H9 (cell line): ENCODE data around the gene ATAD2B. TPM values are rescaled to one million over a fixed set of nuclear protein-coding genes. Genes with fewer than 3 reads are reported as not detected.

Experiments used
- DNase-seq: peaks from one replicate; pipeline ENCODE4 v3.0.0-alpha.2; 2017
- H2AFZ ChIP-seq: one replicate; pipeline ENCODE4 v1.6.1; 2013; ENCODE audit warnings: mild to moderate bottlenecking, low read length, control low read depth, moderate library complexity
- H2AK5ac ChIP-seq: 2 replicates; pipeline ENCODE4 v1.6.1; 2013; ENCODE audit warnings: low read length, control low read depth, mixed read lengths; ENCODE audit not compliant: insufficient read length
- H2BK120ac ChIP-seq: one replicate; pipeline ENCODE4 v1.6.1; 2013; ENCODE audit warnings: low read depth, mild to moderate bottlenecking, low read length, control low read depth, inconsistent platforms; ENCODE audit not compliant: poor library complexity, severe bottlenecking
- H2BK12ac ChIP-seq: 2 replicates; pipeline ENCODE4 v1.6.1; 2013; ENCODE audit warnings: low read length, control low read depth, mixed read lengths, low read depth; ENCODE audit not compliant: insufficient read length
- H2BK15ac ChIP-seq: 2 replicates; pipeline ENCODE4 v1.6.1; 2013; ENCODE audit warnings: low read depth, low read length, control low read depth
- H2BK20ac ChIP-seq: one replicate; pipeline ENCODE4 v1.6.1; 2013; ENCODE audit warnings: low read depth, mild to moderate bottlenecking, low read length, control low read depth, inconsistent platforms; ENCODE audit not compliant: poor library complexity, severe bottlenecking
- H2BK5ac ChIP-seq: 2 replicates; pipeline ENCODE4 v1.6.1; 2013; ENCODE audit warnings: low read length, control low read depth, mixed read lengths; ENCODE audit not compliant: insufficient read length
- H3K14ac ChIP-seq: 2 replicates; pipeline ENCODE4 v1.6.1; 2013; ENCODE audit warnings: low read length, control low read depth; ENCODE audit not compliant: insufficient read depth
- H3K18ac ChIP-seq: 2 replicates; pipeline ENCODE4 v1.6.1; 2013; ENCODE audit warnings: low read depth, mild to moderate bottlenecking, mixed read lengths, low read length, control low read depth; ENCODE audit not compliant: insufficient read length
- H3K23ac ChIP-seq: 2 replicates; pipeline ENCODE4 v1.6.1; 2013; ENCODE audit warnings: low read length, control low read depth, mixed read lengths, low read depth; ENCODE audit not compliant: insufficient read length
- H3K23me2 ChIP-seq: 2 replicates; pipeline ENCODE4 v1.6.1; 2013; ENCODE audit warnings: low read depth, mild to moderate bottlenecking, mixed read lengths, low read length, control low read depth; ENCODE audit not compliant: insufficient read length, poor library complexity, severe bottlenecking
- H3K27ac ChIP-seq: 2 replicates; pipeline ENCODE4 v1.5.1; 2013; ENCODE audit warnings: low read length, control low read depth, mixed read lengths, low read depth; ENCODE audit not compliant: insufficient read length
- H3K27me3 ChIP-seq: 2 replicates; pipeline ENCODE4 v1.6.1; 2013; ENCODE audit warnings: low read length, control low read depth, inconsistent platforms; ENCODE audit not compliant: insufficient read depth
- H3K4ac ChIP-seq: 2 replicates; pipeline ENCODE4 v1.6.1; 2013; ENCODE audit warnings: low read depth, mild to moderate bottlenecking, control low read depth, inconsistent platforms, low read length, moderate library complexity
- H3K4me1 ChIP-seq: 2 replicates; pipeline ENCODE4 v1.6.1; 2013; ENCODE audit warnings: low read length, control low read depth, inconsistent platforms; ENCODE audit not compliant: insufficient read depth
- H3K4me2 ChIP-seq: 2 replicates; pipeline ENCODE4 v1.6.1; 2013; ENCODE audit warnings: low read length, control low read depth, mixed read lengths; ENCODE audit not compliant: insufficient read length, insufficient read depth
- H3K56ac ChIP-seq: 2 replicates; pipeline ENCODE4 v1.6.1; 2013; ENCODE audit warnings: low read depth, mild to moderate bottlenecking, mixed read lengths, low read length, control low read depth; ENCODE audit not compliant: insufficient read length
- H3K79me1 ChIP-seq: 2 replicates; pipeline ENCODE4 v1.6.1; 2013; ENCODE audit warnings: low read depth, mild to moderate bottlenecking, moderate library complexity, low read length, control low read depth, inconsistent platforms; ENCODE audit not compliant: insufficient read depth, poor library complexity, severe bottlenecking
- H3K79me2 ChIP-seq: 2 replicates; pipeline ENCODE4 v1.6.1; 2013; ENCODE audit warnings: low read length, control low read depth, inconsistent platforms; ENCODE audit not compliant: insufficient read depth
- H3K9ac ChIP-seq: 2 replicates; pipeline ENCODE4 v1.6.1; 2013; ENCODE audit warnings: low read length, control low read depth, mixed read lengths; ENCODE audit not compliant: insufficient read length; ENCODE audit errors: extremely low read depth
- H3K9me3 ChIP-seq: one replicate; pipeline ENCODE4 v1.6.1; 2013; ENCODE audit warnings: low read depth, low read length, inconsistent platforms; ENCODE audit not compliant: control insufficient read depth
- H3T11ph ChIP-seq: one replicate; pipeline ENCODE4 v1.6.1; 2013; ENCODE audit warnings: mild to moderate bottlenecking, low read length, control low read depth, inconsistent platforms
- H4K20me1 ChIP-seq: one replicate; pipeline ENCODE4 v1.6.1; 2013; ENCODE audit not compliant: control insufficient read depth, insufficient read length, insufficient read depth
- H4K5ac ChIP-seq: 2 replicates; pipeline ENCODE4 v1.6.1; 2013; ENCODE audit warnings: low read depth, mild to moderate bottlenecking, mixed read lengths, low read length, control low read depth; ENCODE audit not compliant: insufficient read length
- H4K8ac ChIP-seq: replicated peaks from 2 replicates; pipeline ENCODE4 v1.6.1; 2013; ENCODE audit warnings: low read length, control low read depth, mixed read lengths, low read depth; ENCODE audit not compliant: insufficient read length
- H4K91ac ChIP-seq: 2 replicates; pipeline ENCODE4 v1.6.1; 2013; ENCODE audit warnings: low read depth, mild to moderate bottlenecking, moderate library complexity, mixed read lengths, low read length, control low read depth; ENCODE audit not compliant: insufficient read length
- H3K27ac Mint-ChIP-seq, 3 experiments: 2 replicates in 2 of 3; 3 replicates in 1 of 3; pipeline ENCODE4 v1.8.0; 2020 to 2021; ENCODE audit warnings: mixed read lengths in 3 of 3, mild to moderate bottlenecking in 1 of 3, moderate library complexity in 1 of 3
- H3K27me3 Mint-ChIP-seq: 2 replicates; pipeline ENCODE4 v1.8.0; 2021; ENCODE audit warnings: low read depth, mild to moderate bottlenecking, moderate library complexity, mixed read lengths
- H3K36me3 Mint-ChIP-seq, 3 experiments: 2 replicates in 2 of 3; 3 replicates in 1 of 3; pipeline ENCODE4 v1.8.0; 2020 to 2021; ENCODE audit warnings: low read depth in 3 of 3, mixed read lengths in 3 of 3; ENCODE audit not compliant: insufficient read depth in 1 of 3
- H3K4me1 Mint-ChIP-seq, 2 experiments: 2 replicates each; pipeline ENCODE4 v1.8.0; 2020; ENCODE audit warnings: mixed read lengths in 2 of 2
- H3K4me3 Mint-ChIP-seq, 2 experiments: 2 replicates in 1 of 2; 3 replicates in 1 of 2; pipeline ENCODE4 v1.8.0; 2020 to 2021; ENCODE audit warnings: mild to moderate bottlenecking in 2 of 2, mixed read lengths in 2 of 2, moderate library complexity in 1 of 2
- H3K9me3 Mint-ChIP-seq, 2 experiments: 2 replicates in 1 of 2; 3 replicates in 1 of 2; pipeline ENCODE4 v1.8.0; 2020; ENCODE audit warnings: mild to moderate bottlenecking in 2 of 2, mixed read lengths in 2 of 2, moderate library complexity in 1 of 2
- CTCF ChIP-seq: fragments of 200-600 bp; sonication (generic); conservative IDR thresholded peaks from 3 replicates; pipeline ENCODE4 v1.8.0; 2021; ENCODE audit warnings: antibody characterized with exemption, mild to moderate bottlenecking
- WGBS: extraction: QIAGEN DNeasy Blood & Tissue Kit; methylation state at CpG from one replicate; pipeline ENCODE4 v1.1.7; 2013; ENCODE audit warnings: missing lambda C conversion rate, low lambda C conversion rate, mixed read lengths; ENCODE audit not compliant: insufficient read length; ENCODE audit errors: extremely low coverage; 5-methylcytosine and 5-hydroxymethylcytosine counted together
- total RNA-seq: library from RNA; stranded (reverse); gene quantifications from 2 replicates; pipeline ENCODE4 v1.2.1, GENCODE V29; 2021

ATAD2B gene
- total RNA-seq, 1 experiment from 2014 or later, result 21.4 TPM

GRCh38 chr2:23703037-23703582, 223.8 kb downstream of the ATAD2B start:
- H3K27me3 Mint-ChIP-seq, result no peaks in the 10 kb centered on the region
- Histone ChIP-seq H2BK15ac (no peak overlapping the region), H3K79me2 (no peaks in the 10 kb centered on the region), H3K23ac (no peak overlapping the region), H3K4me2 (no peak overlapping the region), H4K20me1 (no peaks in the 10 kb centered on the region), H3K4ac (no peak overlapping the region), H2BK5ac (no peak overlapping the region), H2AK5ac (no peak overlapping the region), H3K27me3 (no peaks in the 10 kb centered on the region), H3T11ph (no peak overlapping the region), H3K14ac (no peak overlapping the region), H3K79me1 (no peaks in the 10 kb centered on the region), H2BK120ac (no peak overlapping the region), H4K91ac (no peak overlapping the region), H3K56ac (no peak overlapping the region), H4K8ac (no peak overlapping the region), H3K18ac (no peak overlapping the region), H2AFZ (no peak overlapping the region), H3K4me1 (no peaks in the 10 kb centered on the region), H3K9ac (no peak overlapping the region), H3K9me3 (no peaks in the 10 kb centered on the region), H2BK12ac (no peak overlapping the region), H4K5ac (no peak overlapping the region), H2BK20ac (no peak overlapping the region), H3K27ac (no peak overlapping the region), H3K23me2 (no peaks in the 10 kb centered on the region)
- WGBS, result no CpG with 5 or more reads among the region's 17 CpGs
- H3K4me3 Mint-ChIP-seq, result no peak overlapping the region
- peak; percentile 26 for DNase-seq
- peaks cover 3 to 8% of the 10 kb centered on the region in 2 experiments; a peak in 2 of 4 replicates for H3K4me1 Mint-ChIP-seq
- H3K36me3 Mint-ChIP-seq, result peaks cover 11 to 16% (median 12%) of the 10 kb centered on the region in 3 experiments
- 0 out of 7 replicates have a peak overlapping the region, but pooled peaks of 1 of the 3 experiments have one; percentile 26 for H3K27ac Mint-ChIP-seq
- H3K9me3 Mint-ChIP-seq, result peaks cover 7% of the 10 kb centered on the region in 2 experiments; a peak in 3 of 5 replicates
- TF ChIP-seq CTCF, result no peak
